Activated naive CD4-positive, alpha-beta T cell treated with anti-CD3 and anti-CD28 coated beads, Interleukin-2, amount 10 ng/mL, durations not matched to agents 5 hours and 36 hours (primary cell): Measurements from ENCODE around the gene CASP7. TPM values are rescaled to one million over a fixed set of nuclear protein-coding genes. Genes with fewer than 3 reads are reported as not detected.

Source experiments
- microRNA-seq: library from miRNA; unstranded; fragments of <30 nt; microRNA quantifications from one replicate; pipeline ENCODE4 v1.2.0, GENCODE V29; 2022; ENCODE audit warnings: borderline microRNAs expressed, borderline replicate concordance
- total RNA-seq, 2 experiments: library from RNA; stranded (reverse); gene quantifications; one replicate each; pipeline ENCODE4 v1.2.3, GENCODE V29; 2021

The CASP7 gene
- total RNA-seq = 10 to 100 TPM; 31.2 to 32.7 TPM

DNA sequence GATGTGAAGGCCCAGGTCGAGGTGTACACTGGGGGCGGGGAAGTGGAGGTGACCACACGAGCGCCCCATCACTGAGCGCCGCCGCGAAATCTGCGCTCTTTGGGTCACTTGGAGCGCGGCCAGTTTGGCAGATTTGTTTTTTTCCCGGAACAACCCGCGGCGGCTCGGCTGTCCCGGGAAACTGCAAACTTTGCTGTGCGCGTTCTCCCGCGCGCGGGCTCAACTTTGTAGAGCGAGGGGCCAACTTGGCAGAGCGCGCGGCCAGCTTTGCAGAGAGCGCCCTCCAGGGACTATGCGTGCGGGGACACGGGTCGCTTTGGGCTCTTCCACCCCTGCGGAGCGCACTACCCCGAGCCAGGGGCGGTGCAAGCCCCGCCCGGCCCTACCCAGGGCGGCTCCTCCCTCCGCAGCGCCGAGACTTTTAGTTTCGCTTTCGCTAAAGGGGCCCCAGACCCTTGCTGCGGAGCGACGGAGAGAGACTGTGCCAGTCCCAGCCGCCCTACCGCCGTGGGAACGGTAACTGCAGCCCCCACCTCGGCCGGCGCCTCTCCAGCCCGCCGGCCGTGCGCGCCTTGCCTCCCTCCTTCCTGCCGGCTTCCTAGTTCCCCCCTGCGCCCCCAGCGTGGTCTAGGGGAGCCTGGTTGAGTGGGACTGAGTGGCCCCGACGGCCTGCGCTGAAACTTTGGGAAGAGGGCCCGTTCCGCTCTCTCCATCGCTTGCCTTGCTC, at the start of gene CASP7:
TSS of gene CASP7 (plus strand) at position 450 of the 727 bp plus-strand sequence. CDS start 17,582 bp downstream, outside the sequence.

DNA sequence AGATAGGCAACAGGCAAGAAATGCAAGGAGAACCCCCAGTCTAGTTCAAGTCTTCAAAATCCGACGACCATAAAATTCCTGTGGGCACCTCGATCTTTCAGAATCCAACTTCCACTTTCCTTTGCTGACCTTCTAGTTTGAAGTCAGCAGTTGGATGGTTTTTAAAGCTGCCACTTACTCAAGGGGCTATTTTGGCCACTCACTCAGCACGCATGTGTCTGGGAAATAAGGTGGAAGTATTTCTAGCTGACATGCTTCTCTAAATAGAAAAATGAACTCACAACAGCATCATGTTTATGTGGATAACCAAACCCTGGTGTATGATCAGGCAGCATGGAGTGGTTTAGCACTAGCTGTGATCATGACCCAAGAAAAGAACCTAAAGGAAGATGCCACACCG, 15.8 kb upstream of the CASP7 start, which contains the start of gene NRAP:
TSS of gene NRAP (minus strand) at position 134 of the 400 bp plus-strand sequence. CDS start 159 bp downstream, outside the sequence.

DNA sequence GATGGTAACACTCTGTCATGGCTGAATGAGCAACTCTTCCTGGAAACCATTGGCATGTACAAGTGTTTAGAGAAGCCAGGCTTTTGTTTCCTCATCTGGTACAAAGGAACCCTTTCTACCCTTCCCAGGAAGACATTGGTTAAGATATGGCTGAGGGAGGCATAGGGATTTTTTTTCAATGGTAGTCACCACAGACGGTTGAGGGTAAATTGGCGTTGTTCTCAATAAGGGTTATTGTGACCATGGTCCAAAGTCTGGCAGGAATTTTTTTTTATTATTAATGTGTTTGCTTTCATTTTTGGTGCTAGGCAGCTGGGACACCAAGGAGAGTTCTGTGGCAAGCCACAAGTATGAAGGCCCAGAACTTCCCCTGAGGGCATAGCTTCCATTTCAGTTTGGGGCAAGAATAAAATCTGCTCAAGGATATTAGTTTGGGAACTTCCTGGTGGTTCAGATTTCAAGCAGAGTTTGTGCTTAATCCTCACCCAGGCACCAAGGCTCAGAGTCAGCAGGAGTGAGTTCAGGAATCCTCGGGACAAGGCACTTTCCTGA, 71.5 kb downstream of the CASP7 start, which contains the start of gene PLEKHS1:
TSS of gene PLEKHS1 (plus strand) at position 502 of the 552 bp plus-strand sequence. CDS start 3,596 bp downstream, outside the sequence.

Small RNA genes within 50 kb of the gene (microRNA-seq; reads per million reads assigned to microRNA genes)
- gene MIR4483 = not detected

Other genes starting within 250 kb of the CASP7 start
- not detected for gene HABP2, start 126.9 kb upstream of the CASP7 start, total RNA-seq
- not detected for gene NRAP, start 15.9 kb upstream of the CASP7 start, total RNA-seq
- not detected for gene PLEKHS1, start 71.8 kb downstream of the CASP7 start, total RNA-seq
- gene DCLRE1A, start 174.2 kb downstream of the CASP7 start, total RNA-seq = 10 to 100 TPM; 11.2 to 11.4 TPM
- 10 to 100 TPM; 20.7 to 22.1 TPM for gene NHLRC2, start 174.7 kb downstream of the CASP7 start, total RNA-seq